ENCODE measurements around the gene STPG1.
A peak's percentile ranks its signal among the peaks of the same experiment; 100 is the strongest.

Gene STPG1

GRCh38 chr1:24381256-24381655 lies 32.3 kb downstream of the STPG1 start:
- no peak for FAIRE-seq
- no peak for DNase-seq (ENCODE audit: insufficient read length)
- no peak for TF ChIP-seq POLR2A (IDR thresholded peaks at IDR 0.05; ENCODE audit: low read depth, low read length)
- no peak for TF ChIP-seq TAF1 (IDR thresholded peaks at IDR 0.05; ENCODE audit: borderline replicate concordance, low read depth, low read length)

GRCh38 chr1:24380508-24380907 lies 33.1 kb downstream of the STPG1 start:
- no peak for DNase-seq (ENCODE audit: insufficient read length)
- no peak for TF ChIP-seq TAF1 (IDR thresholded peaks at IDR 0.05; ENCODE audit: borderline replicate concordance, low read depth, low read length)
- FAIRE-seq, result no peak

GRCh38 chr1:24379733-24380315 lies 33.8 kb downstream of the STPG1 start:
- FAIRE-seq (no peak), DNase-seq (ENCODE audit: insufficient read length) (no peak)
- TF ChIP-seq POLR2A (IDR thresholded peaks at IDR 0.05; ENCODE audit: low read depth, low read length) (no peak), TAF1 (IDR thresholded peaks at IDR 0.05; ENCODE audit: borderline replicate concordance, low read depth, low read length) (no peak), POLR2AphosphoS5 (IDR thresholded peaks at IDR 0.05; ENCODE audit: low read depth, low read length) (no peak)

- FAIRE-seq (no peak), DNase-seq (ENCODE audit: insufficient read length) (no peak)
- no peak for TF ChIP-seq POLR2A (IDR thresholded peaks at IDR 0.05; ENCODE audit: low read depth, low read length)
- no peak for TF ChIP-seq TAF1 (IDR thresholded peaks at IDR 0.05; ENCODE audit: borderline replicate concordance, low read depth, low read length)
- no peak for TF ChIP-seq POLR2AphosphoS5 (IDR thresholded peaks at IDR 0.05; ENCODE audit: low read depth, low read length)
These were observed 38.4 kb downstream of the STPG1 start for GRCh38 chr1:24374891-24375786.

GRCh38 chr1:24373710-24374109 lies 39.9 kb downstream of the STPG1 start:
- no peak for TF ChIP-seq POLR2AphosphoS5 (IDR thresholded peaks at IDR 0.05; ENCODE audit: low read depth, low read length)
- no peak for FAIRE-seq
- no peak for DNase-seq (ENCODE audit: insufficient read length)

GRCh38 chr1:24373044-24373443 lies 40.5 kb downstream of the STPG1 start:
- FAIRE-seq, result peak; percentile 92
- DNase-seq (ENCODE audit: insufficient read length), result no peak
- TF ChIP-seq POLR2AphosphoS5 (IDR thresholded peaks at IDR 0.05; ENCODE audit: low read depth, low read length), result no peak
- TF ChIP-seq POLR2A (IDR thresholded peaks at IDR 0.05; ENCODE audit: low read depth, low read length), result no peak
- TF ChIP-seq TAF1 (IDR thresholded peaks at IDR 0.05; ENCODE audit: borderline replicate concordance, low read depth, low read length), result no peak

GRCh38 chr1:24369801-24370200 lies 43.8 kb downstream of the STPG1 start:
- FAIRE-seq (no peak), DNase-seq (ENCODE audit: insufficient read length) (no peak)
- no peak for TF ChIP-seq POLR2A (IDR thresholded peaks at IDR 0.05; ENCODE audit: low read depth, low read length)
- no peak for TF ChIP-seq POLR2AphosphoS5 (IDR thresholded peaks at IDR 0.05; ENCODE audit: low read depth, low read length)
- no peak for TF ChIP-seq TAF1 (IDR thresholded peaks at IDR 0.05; ENCODE audit: borderline replicate concordance, low read depth, low read length)

- DNase-seq (ENCODE audit: insufficient read length), result no peak
- FAIRE-seq, result no peak
These were observed 44.4 kb downstream of the STPG1 start for GRCh38 chr1:24369199-24369598.

GRCh38 chr1:24366707-24367106 lies 46.9 kb downstream of the STPG1 start:
- FAIRE-seq (no peak), DNase-seq (ENCODE audit: insufficient read length) (no peak)
- no peak for TF ChIP-seq POLR2A (IDR thresholded peaks at IDR 0.05; ENCODE audit: low read depth, low read length)
- TF ChIP-seq TAF1 (IDR thresholded peaks at IDR 0.05; ENCODE audit: borderline replicate concordance, low read depth, low read length), result no peak
- TF ChIP-seq POLR2AphosphoS5 (IDR thresholded peaks at IDR 0.05; ENCODE audit: low read depth, low read length), result no peak

More at GRCh38 chr1:24369199-24369598, 44.4 kb downstream of the STPG1 start:
- no peak for TF ChIP-seq POLR2AphosphoS5 (IDR thresholded peaks at IDR 0.05; ENCODE audit: low read depth, low read length)
- no peak for TF ChIP-seq POLR2A (IDR thresholded peaks at IDR 0.05; ENCODE audit: low read depth, low read length)
- TF ChIP-seq TAF1 (IDR thresholded peaks at IDR 0.05; ENCODE audit: borderline replicate concordance, low read depth, low read length), result no peak

- FAIRE-seq (no peak), DNase-seq (ENCODE audit: insufficient read length) (peak; percentile 55)
- TF ChIP-seq TAF1 (IDR thresholded peaks at IDR 0.05; ENCODE audit: borderline replicate concordance, low read depth, low read length) (no peak), POLR2A (IDR thresholded peaks at IDR 0.05; ENCODE audit: low read depth, low read length) (no peak), POLR2AphosphoS5 (IDR thresholded peaks at IDR 0.05; ENCODE audit: low read depth, low read length) (no peak)
These were observed 48.5 kb downstream of the STPG1 start for GRCh38 chr1:24364975-24365678.

- no peak for TF ChIP-seq TAF1 (IDR thresholded peaks at IDR 0.05; ENCODE audit: borderline replicate concordance, low read depth, low read length)
- no peak for TF ChIP-seq POLR2A (IDR thresholded peaks at IDR 0.05; ENCODE audit: low read depth, low read length)
- no peak for TF ChIP-seq POLR2AphosphoS5 (IDR thresholded peaks at IDR 0.05; ENCODE audit: low read depth, low read length)
- peak; percentile 50 for FAIRE-seq
These were observed 49.0 kb downstream of the STPG1 start for GRCh38 chr1:24364605-24364974.

GRCh38 chr1:24363994-24364393 lies 49.6 kb downstream of the STPG1 start:
- no peak for DNase-seq (ENCODE audit: insufficient read length)
- no peak for FAIRE-seq
- TF ChIP-seq POLR2AphosphoS5 (IDR thresholded peaks at IDR 0.05; ENCODE audit: low read depth, low read length), result no peak
- no peak for TF ChIP-seq TAF1 (IDR thresholded peaks at IDR 0.05; ENCODE audit: borderline replicate concordance, low read depth, low read length)
- TF ChIP-seq POLR2A (IDR thresholded peaks at IDR 0.05; ENCODE audit: low read depth, low read length), result no peak

More at GRCh38 chr1:24364605-24364974, 49.0 kb downstream of the STPG1 start:
- no peak for DNase-seq (ENCODE audit: insufficient read length)
